ENCODE measurements around the gene WWC2.
A peak's percentile ranks its signal among the peaks of the same experiment; 100 is the strongest.

WWC2 gene

GRCh38 chr4:183081116-183081469 lies 18.0 kb upstream of the WWC2 start:
- no peaks in the 10 kb centered on the region for H3K9me3 ChIP-seq (ENCODE audit: control insufficient read depth, insufficient read depth, low read length)
- H3K36me3 ChIP-seq (ENCODE audit: control insufficient read depth, insufficient read depth, low read length), result no peaks in the 10 kb centered on the region
- H3K27me3 ChIP-seq (ENCODE audit: control insufficient read depth, insufficient read depth, low read length), result no peaks in the 10 kb centered on the region
- H3K9ac ChIP-seq (ENCODE audit: low read depth, low read length), result no peak overlapping the region
- peaks cover 6% of the 10 kb centered on the region for H3K4me1 ChIP-seq (ENCODE audit: control insufficient read depth, insufficient read depth, low read length)
- no peak overlapping the region for H3K4me3 ChIP-seq (ENCODE audit: low read depth, low read length)
- H3K27ac ChIP-seq (ENCODE audit: low read depth, low read length), result no peak overlapping the region

DNA sequence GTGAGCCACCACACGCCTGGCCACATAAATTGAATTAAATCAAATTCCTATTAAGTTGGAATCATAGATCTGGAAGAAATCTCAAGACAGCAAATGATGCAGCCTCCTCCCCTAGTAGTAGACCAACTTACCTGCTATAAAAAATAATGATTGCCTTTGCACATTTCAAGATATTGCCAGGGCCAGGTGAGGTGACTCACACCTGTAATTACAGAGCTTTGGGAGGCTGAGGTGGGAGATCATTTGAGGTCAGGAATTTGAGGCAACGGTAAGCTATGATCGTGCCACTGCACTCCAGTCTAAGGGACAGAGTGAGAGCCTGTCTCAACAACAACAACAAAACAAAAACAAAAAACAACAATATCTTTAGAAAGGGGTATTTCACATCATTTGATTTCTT lies 17.0 kb upstream of the WWC2 start:
- Histone ChIP-seq H3K9ac (ENCODE audit: low read depth, low read length) (no peak overlapping the region), H3K4me1 (ENCODE audit: control insufficient read depth, insufficient read depth, low read length) (peaks cover 6% of the 10 kb centered on the region), H3K9me3 (ENCODE audit: control insufficient read depth, insufficient read depth, low read length) (no peaks in the 10 kb centered on the region), H3K36me3 (ENCODE audit: control insufficient read depth, insufficient read depth, low read length) (no peaks in the 10 kb centered on the region), H3K27me3 (ENCODE audit: control insufficient read depth, insufficient read depth, low read length) (no peaks in the 10 kb centered on the region), H3K27ac (ENCODE audit: low read depth, low read length) (no peak overlapping the region), H3K4me3 (ENCODE audit: low read depth, low read length) (no peak overlapping the region)

DNA sequence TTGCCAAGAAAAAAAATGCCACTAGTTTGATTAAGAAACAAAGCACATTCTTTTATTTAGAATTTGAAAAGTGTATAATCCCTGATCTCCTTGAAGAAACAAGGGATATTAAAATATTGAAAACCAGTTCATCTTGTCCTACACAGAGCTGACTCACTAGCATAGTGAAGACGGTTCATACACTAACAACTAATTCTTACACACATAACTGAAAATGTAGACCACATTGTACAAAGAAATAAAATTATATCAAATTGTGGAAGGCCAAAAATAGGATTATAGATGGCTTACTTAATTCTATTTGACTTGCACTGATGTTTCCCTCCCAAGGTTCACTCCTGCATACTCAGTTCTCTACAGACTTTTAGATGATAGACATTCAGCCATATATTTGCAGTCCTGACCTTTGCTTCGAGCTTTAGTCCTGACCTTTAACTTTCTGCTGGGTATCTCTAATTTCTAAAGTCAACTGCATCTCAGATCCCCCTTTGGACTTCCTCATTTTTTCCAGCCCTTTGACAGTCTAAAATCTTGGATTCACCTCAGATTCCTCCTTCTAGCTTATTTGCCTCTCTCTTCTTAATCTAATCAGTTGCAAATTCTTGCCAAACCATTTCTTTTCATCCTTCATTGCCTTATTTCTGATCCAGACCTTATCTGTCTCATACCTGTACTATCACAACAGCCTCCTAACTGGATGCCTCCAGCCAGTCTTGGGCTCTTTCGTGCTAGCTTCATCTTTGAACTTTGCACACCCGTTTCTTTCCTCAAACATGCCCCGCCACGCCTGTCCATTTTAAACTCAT lies 4.5 kb upstream of the WWC2 start:
- no peak overlapping the region for H3K27ac ChIP-seq (ENCODE audit: low read depth, low read length)
- H3K4me3 ChIP-seq (ENCODE audit: low read depth, low read length), result no peak overlapping the region
- H3K4me1 ChIP-seq (ENCODE audit: control insufficient read depth, insufficient read depth, low read length), result peaks cover 10% of the 10 kb centered on the region
- H3K9me3 ChIP-seq (ENCODE audit: control insufficient read depth, insufficient read depth, low read length), result no peaks in the 10 kb centered on the region
- H3K9ac ChIP-seq (ENCODE audit: low read depth, low read length), result no peak overlapping the region
- H3K36me3 ChIP-seq (ENCODE audit: control insufficient read depth, insufficient read depth, low read length), result no peaks in the 10 kb centered on the region
- peaks cover 16% of the 10 kb centered on the region; the same call in 1 of the 2 replicates for H3K27me3 ChIP-seq (ENCODE audit: control insufficient read depth, insufficient read depth, low read length)

DNA sequence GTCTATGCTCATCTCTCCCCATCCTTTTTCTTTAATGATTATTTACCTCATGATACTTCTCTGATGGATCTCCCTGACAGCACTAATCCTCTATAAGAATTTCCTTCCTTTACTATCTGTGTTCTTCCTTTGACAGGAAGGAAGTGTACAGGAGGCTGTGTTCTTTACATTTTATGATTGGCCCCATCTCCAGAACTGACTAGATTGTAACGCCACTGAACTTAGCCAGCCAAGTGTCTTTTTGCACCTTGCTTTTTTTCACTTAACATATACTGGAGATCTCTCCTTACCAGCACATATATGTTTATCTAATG lies 3.9 kb upstream of the WWC2 start:
- Histone ChIP-seq H3K36me3 (ENCODE audit: control insufficient read depth, insufficient read depth, low read length) (no peaks in the 10 kb centered on the region), H3K4me3 (ENCODE audit: low read depth, low read length) (no peak overlapping the region), H3K27ac (ENCODE audit: low read depth, low read length) (no peak overlapping the region), H3K9ac (ENCODE audit: low read depth, low read length) (no peak overlapping the region), H3K27me3 (ENCODE audit: control insufficient read depth, insufficient read depth, low read length) (peaks cover 16% of the 10 kb centered on the region; the same call in 1 of the 2 replicates), H3K9me3 (ENCODE audit: control insufficient read depth, insufficient read depth, low read length) (no peaks in the 10 kb centered on the region), H3K4me1 (ENCODE audit: control insufficient read depth, insufficient read depth, low read length) (peaks cover 10% of the 10 kb centered on the region)

GRCh38 chr4:183096276-183096965 lies 2.6 kb upstream of the WWC2 start:
- H3K27ac ChIP-seq (ENCODE audit: low read depth, low read length), result no peak overlapping the region
- H3K9me3 ChIP-seq (ENCODE audit: control insufficient read depth, insufficient read depth, low read length), result no peaks in the 10 kb centered on the region
- peaks cover 22% of the 10 kb centered on the region for H3K4me1 ChIP-seq (ENCODE audit: control insufficient read depth, insufficient read depth, low read length)
- peak overlapping the region; percentile 38; the same call in 1 of the 2 replicates for H3K9ac ChIP-seq (ENCODE audit: low read depth, low read length)
- H3K27me3 ChIP-seq (ENCODE audit: control insufficient read depth, insufficient read depth, low read length), result peaks cover 16% of the 10 kb centered on the region; the same call in 1 of the 2 replicates
- peak overlapping the region; percentile 94 for H3K4me3 ChIP-seq (ENCODE audit: low read depth, low read length)
- H3K36me3 ChIP-seq (ENCODE audit: control insufficient read depth, insufficient read depth, low read length), result no peaks in the 10 kb centered on the region

- Histone ChIP-seq H3K27me3 (ENCODE audit: control insufficient read depth, insufficient read depth, low read length) (peaks cover 16% of the 10 kb centered on the region; the same call in 1 of the 2 replicates), H3K4me1 (ENCODE audit: control insufficient read depth, insufficient read depth, low read length) (peaks cover 32% of the 10 kb centered on the region), H3K4me3 (ENCODE audit: low read depth, low read length) (peak overlapping the region; percentile 94), H3K36me3 (ENCODE audit: control insufficient read depth, insufficient read depth, low read length) (no peaks in the 10 kb centered on the region), H3K9ac (ENCODE audit: low read depth, low read length) (peak overlapping the region; percentile 89), H3K27ac (ENCODE audit: low read depth, low read length) (peak overlapping the region; percentile 98), H3K9me3 (ENCODE audit: control insufficient read depth, insufficient read depth, low read length) (no peaks in the 10 kb centered on the region)
Measured at GRCh38 chr4:183097231-183098018, 1.6 kb upstream of the WWC2 start.

- peak overlapping the region; percentile 89 for H3K9ac ChIP-seq (ENCODE audit: low read depth, low read length)
- peak overlapping the region; percentile 98 for H3K27ac ChIP-seq (ENCODE audit: low read depth, low read length)
- H3K9me3 ChIP-seq (ENCODE audit: control insufficient read depth, insufficient read depth, low read length), result no peaks in the 10 kb centered on the region
- peaks cover 34% of the 10 kb centered on the region for H3K4me1 ChIP-seq (ENCODE audit: control insufficient read depth, insufficient read depth, low read length)
- H3K36me3 ChIP-seq (ENCODE audit: control insufficient read depth, insufficient read depth, low read length), result no peaks in the 10 kb centered on the region
- H3K4me3 ChIP-seq (ENCODE audit: low read depth, low read length), result peak overlapping the region; percentile 94
- peaks cover 16% of the 10 kb centered on the region; the same call in 1 of the 2 replicates for H3K27me3 ChIP-seq (ENCODE audit: control insufficient read depth, insufficient read depth, low read length)
Measured at GRCh38 chr4:183098019-183098722, 886 bp upstream of the WWC2 start.

- peaks cover 16% of the 10 kb centered on the region; the same call in 1 of the 2 replicates for H3K27me3 ChIP-seq (ENCODE audit: control insufficient read depth, insufficient read depth, low read length)
- peak overlapping the region; percentile 88 for H3K9ac ChIP-seq (ENCODE audit: low read depth, low read length)
- peak overlapping the region; percentile 94 for H3K4me3 ChIP-seq (ENCODE audit: low read depth, low read length)
- H3K27ac ChIP-seq (ENCODE audit: low read depth, low read length), result peak overlapping the region; percentile 98
- H3K36me3 ChIP-seq (ENCODE audit: control insufficient read depth, insufficient read depth, low read length), result no peaks in the 10 kb centered on the region
- peaks cover 38% of the 10 kb centered on the region for H3K4me1 ChIP-seq (ENCODE audit: control insufficient read depth, insufficient read depth, low read length)
- H3K9me3 ChIP-seq (ENCODE audit: control insufficient read depth, insufficient read depth, low read length), result no peaks in the 10 kb centered on the region
Measured at GRCh38 chr4:183099537-183100297, 660 bp downstream of the WWC2 start.

DNA sequence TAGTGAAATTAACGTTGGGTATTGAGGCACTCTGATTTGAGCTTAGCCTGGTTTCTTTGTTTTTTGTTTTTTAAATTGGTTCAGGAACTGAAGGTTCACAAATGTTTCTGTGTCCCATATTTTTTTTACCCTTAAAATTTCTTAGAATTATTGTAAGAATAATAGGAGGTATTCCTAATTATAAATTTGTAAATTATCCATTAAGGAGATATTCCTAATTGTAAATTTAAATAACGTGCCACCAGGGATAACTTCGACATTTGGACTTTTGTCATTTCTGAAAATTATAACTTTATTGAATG lies 1.2 kb downstream of the WWC2 start:
- Histone ChIP-seq H3K9ac (ENCODE audit: low read depth, low read length) (peak overlapping the region; percentile 88), H3K4me3 (ENCODE audit: low read depth, low read length) (peak overlapping the region; percentile 94), H3K36me3 (ENCODE audit: control insufficient read depth, insufficient read depth, low read length) (no peaks in the 10 kb centered on the region), H3K9me3 (ENCODE audit: control insufficient read depth, insufficient read depth, low read length) (no peaks in the 10 kb centered on the region), H3K27me3 (ENCODE audit: control insufficient read depth, insufficient read depth, low read length) (peaks cover 16% of the 10 kb centered on the region; the same call in 1 of the 2 replicates), H3K27ac (ENCODE audit: low read depth, low read length) (peak overlapping the region; percentile 98), H3K4me1 (ENCODE audit: control insufficient read depth, insufficient read depth, low read length) (peaks cover 43% of the 10 kb centered on the region)

GRCh38 chr4:183100827-183101226 lies 1.8 kb downstream of the WWC2 start:
- Histone ChIP-seq H3K36me3 (ENCODE audit: control insufficient read depth, insufficient read depth, low read length) (no peaks in the 10 kb centered on the region), H3K9ac (ENCODE audit: low read depth, low read length) (no peak overlapping the region), H3K4me1 (ENCODE audit: control insufficient read depth, insufficient read depth, low read length) (peaks cover 46% of the 10 kb centered on the region), H3K27me3 (ENCODE audit: control insufficient read depth, insufficient read depth, low read length) (peaks cover 16% of the 10 kb centered on the region; the same call in 1 of the 2 replicates), H3K4me3 (ENCODE audit: low read depth, low read length) (peak overlapping the region; percentile 94), H3K9me3 (ENCODE audit: control insufficient read depth, insufficient read depth, low read length) (no peaks in the 10 kb centered on the region), H3K27ac (ENCODE audit: low read depth, low read length) (peak overlapping the region; percentile 2)

Data from HUES48 (cell line).